Endothelial cell of umbilical vein (primary cell): ENCODE results near the gene PTGFRN. TPM values are rescaled to one million over a fixed set of nuclear protein-coding genes. Genes with fewer than 3 reads are reported as not detected.
A peak's percentile ranks its signal among the peaks of the same experiment; 100 is the strongest.

Experiments used
- BruUV-seq: library from RNA; stranded (reverse); fragments of 400-500 nt; replicated peaks from 2 replicates; lab custom pipeline; 2021; lab: Mats Ljungman, UMichigan
- CTCF ChIA-PET: fragments of 300-600, 350-600 bp; sonication (Branson Sonifier 250); formaldehyde crosslinking; loops from one replicate; lab custom pipeline; 2021; ENCODE audit warnings: antibody characterized with exemption, inconsistent platforms; lab: Charles Lee
- POLR2A ChIA-PET: fragments of 300-600, 350-600 bp; sonication (Branson Sonifier 250); formaldehyde crosslinking; loops from one replicate; lab custom pipeline; 2021; ENCODE audit warnings: antibody characterized with exemption, inconsistent platforms; lab: Charles Lee
- DNase-seq: peaks from one replicate; pipeline ENCODE4 v3.0.0-alpha.2; 2011; ENCODE audit warnings: low read depth, low spot score
- FAIRE-seq: peaks from 2 replicates; lab custom pipeline; 2011; peaks lifted over from hg19 to GRCh38; lab: Jason Lieb, UNC
- H2AFZ ChIP-seq: 2 replicates; pipeline ENCODE4 v1.6.0; 2012; ENCODE audit warnings: low read depth, low read length, control low read depth, inconsistent platforms
- H3K27ac ChIP-seq: 2 replicates; pipeline ENCODE4 v1.5.1; 2011; ENCODE audit warnings: low read depth, mild to moderate bottlenecking, control low read depth, low read length, moderate library complexity; ENCODE audit not compliant: insufficient read depth
- H3K27me3 ChIP-seq, 2 experiments: 2 replicates each; pipeline versions ENCODE4 v1.6.0 to v1.6.1; 2011; ENCODE audit warnings: low read length in 2 of 2, mixed read lengths in 1 of 2; ENCODE audit not compliant: control insufficient read depth in 2 of 2, insufficient read depth in 2 of 2
- H3K36me3 ChIP-seq, 2 experiments: 2 replicates in 1 of 2; 3 replicates in 1 of 2; pipeline ENCODE4 v1.5.1; 2011; ENCODE audit warnings: low read length in 2 of 2, mild to moderate bottlenecking in 1 of 2, moderate library complexity in 1 of 2; ENCODE audit not compliant: control insufficient read depth in 2 of 2, insufficient read depth in 2 of 2; ENCODE audit errors: extremely low read depth in 1 of 2
- H3K4me1 ChIP-seq: 3 replicates; pipeline ENCODE4 v1.5.1; 2011; ENCODE audit warnings: mild to moderate bottlenecking, low read length; ENCODE audit not compliant: control insufficient read depth, insufficient read depth; ENCODE audit errors: extremely low read depth
- H3K4me2 ChIP-seq: 2 replicates; pipeline ENCODE4 v1.6.1; 2011; ENCODE audit warnings: low read length, control low read depth, mixed read lengths; ENCODE audit not compliant: insufficient read depth
- H3K4me3 ChIP-seq, 3 experiments: fragments of 200-600 bp in 1 of 3; sonication (generic), shearing (Covaris generic) in 1 of 3; replicated peaks in 1 of 3; 2 replicates each; pipeline ENCODE4 v1.5.1; 2011 to 2016; ENCODE audit warnings: control low read depth in 3 of 3, low read length in 3 of 3, mild to moderate bottlenecking in 2 of 3, inconsistent platforms in 1 of 3, low read depth in 1 of 3, moderate library complexity in 1 of 3; ENCODE audit not compliant: insufficient read depth in 1 of 3
- H3K79me2 ChIP-seq: 2 replicates; pipeline ENCODE4 v1.6.0; 2012; ENCODE audit warnings: low read length, inconsistent platforms; ENCODE audit not compliant: control insufficient read depth, insufficient read depth
- H3K9ac ChIP-seq: replicated peaks from 2 replicates; pipeline ENCODE3; 2011; ENCODE audit warnings: low read length, control low read depth; ENCODE audit not compliant: insufficient read depth; ENCODE audit errors: extremely low read depth
- H3K9me1 ChIP-seq: replicated peaks from 3 replicates; pipeline ENCODE4 v1.6.0; 2011; ENCODE audit warnings: mild to moderate bottlenecking, low read length; ENCODE audit not compliant: control insufficient read depth, insufficient read depth; ENCODE audit errors: extremely low read depth
- H3K9me3 ChIP-seq: replicated peaks from 2 replicates; pipeline ENCODE4 v1.5.1; 2012; ENCODE audit warnings: low read length, inconsistent platforms; ENCODE audit not compliant: control insufficient read depth, insufficient read depth
- H4K20me1 ChIP-seq: replicated peaks from 2 replicates; pipeline ENCODE3; 2011; ENCODE audit warnings: mild to moderate bottlenecking, low read length; ENCODE audit not compliant: control insufficient read depth, insufficient read depth; ENCODE audit errors: extremely low read depth
- FOS ChIP-seq: IDR thresholded peaks from 2 replicates; pipeline ENCODE4 v1.6.1; 2011; ENCODE audit warnings: mild to moderate bottlenecking, low read length, moderate library complexity, borderline replicate concordance; ENCODE audit not compliant: insufficient read depth
- GATA2 ChIP-seq: IDR thresholded peaks from 2 replicates; pipeline ENCODE4 v1.7.0; 2011; ENCODE audit warnings: low read depth, mild to moderate bottlenecking, moderate library complexity, mixed read lengths, low read length; ENCODE audit not compliant: insufficient read length, insufficient read depth
- JUN ChIP-seq: IDR thresholded peaks from 2 replicates; pipeline ENCODE4 v1.6.1; 2011; ENCODE audit warnings: borderline replicate concordance, low read depth; ENCODE audit not compliant: insufficient read length, insufficient read depth
- MAX ChIP-seq: IDR thresholded peaks from 2 replicates; pipeline ENCODE4 v1.6.1; 2011; ENCODE audit not compliant: insufficient read depth, insufficient read length
- MYC ChIP-seq: IDR thresholded peaks from one replicate; pipeline ENCODE4 v1.6.1; 2011; ENCODE audit warnings: mild to moderate bottlenecking, low read depth, low read length
- POLR2A ChIP-seq: IDR thresholded peaks from 2 replicates; pipeline ENCODE4 v1.6.1; 2012; ENCODE audit warnings: low read depth, mild to moderate bottlenecking, control low read depth, low read length
- dilution Hi-C: fragments of 300-500 bp; cut with MboI; formaldehyde crosslinking; loops from one replicate; pipeline ENCODE4 v1.15.0; 2019; ENCODE audit warnings: low sequenced_read_pairs; ENCODE audit not compliant: extremely low pct_ligation_motif_present
- intact Hi-C: fragments of 100-400 bp; cut with micrococcal nuclease; formaldehyde crosslinking; loops from one replicate; pipeline ENCODE4 v1.10.0; 2022
- polyA plus RNA-seq, 4 experiments: library from polyadenylated mRNA; depleted of rRNA in 3 of 4; stranded (reverse) in 3 of 4; unstranded in 1 of 4; fragments of >200 nt; gene quantifications; 2 replicates each; pipeline versions ENCODE4 v1.2.1 to v1.2.3, GENCODE V29; 2011 to 2012; ENCODE audit warnings: missing spikeins in 1 of 4
- total RNA-seq: library from RNA; stranded (reverse); gene quantifications from 2 replicates; pipeline ENCODE4 v1.2.3, GENCODE V29; 2021

The PTGFRN gene
- total and polyA plus RNA-seq, 2 donors (not counting 3 experiments of a cell fraction or from before 2014, with no cell fraction given), result 39.6 to 60.7 TPM

DNA sequence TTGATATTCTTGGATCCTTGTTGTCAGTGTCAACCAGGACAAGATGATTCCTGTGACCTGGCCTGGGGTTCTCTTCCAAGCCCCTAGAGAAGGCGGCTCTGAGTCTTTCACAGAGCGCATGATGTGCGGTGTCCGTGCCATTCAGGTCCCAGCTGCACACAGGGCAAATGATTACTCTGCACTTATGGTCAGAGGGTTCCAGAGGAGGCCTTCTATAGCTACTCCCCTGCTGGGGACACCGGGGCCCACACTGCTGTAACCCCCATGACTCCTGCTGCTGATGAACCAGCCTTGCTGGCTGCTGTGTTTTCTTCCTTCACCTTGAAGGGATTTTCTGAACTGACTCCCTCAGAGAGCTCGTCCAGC, 1.5 kb downstream of the PTGFRN start:
- BruUV-seq, result TSS peak; percentile 39
- no peaks in the 10 kb centered on the region for H3K79me2 ChIP-seq
- FAIRE-seq (no peak), DNase-seq (no peak)
- ChIA-PET POLR2A (interaction anchor here (0.5 kb wide), 1 partner anchor 50 kb away, joined by 4 read pairs; no protein-coding TSS in a partner anchor), CTCF (interaction anchor here (0.9 to 1.8 kb wide), 3 partner anchors 25 to 174 kb away, joined by 3 to 5 read pairs (median 3); partner anchors contain the start of gene TTF2)
- no peak overlapping the region for H3K27ac ChIP-seq
- no peak for TF ChIP-seq MAX
- TF ChIP-seq POLR2A, result no peak
- TF ChIP-seq MYC, result no peak
- intact Hi-C loops (loop anchor here (2.0 kb wide), 1 partner anchor 146 kb away; no protein-coding TSS in a partner anchor), dilution Hi-C loops (no loop called here)
- no peak overlapping the region for H3K9ac ChIP-seq
- H3K36me3 ChIP-seq, result no peaks in the 10 kb centered on the region
- no peaks in the 10 kb centered on the region for H3K9me1 ChIP-seq
- peak overlapping the region; percentile 84 for H2AFZ ChIP-seq
- H3K4me2 ChIP-seq, result no peak overlapping the region
- H3K27me3 ChIP-seq, result no peaks in the 10 kb centered on the region
- no peaks in the 10 kb centered on the region for H3K4me1 ChIP-seq
- no peaks in the 10 kb centered on the region for H3K9me3 ChIP-seq
- H3K4me3 ChIP-seq, result peak overlapping the region in 1 of 3 experiments; percentile 56
- no peaks in the 10 kb centered on the region for H4K20me1 ChIP-seq

GRCh38 chr1:116911779-116912469, 2.2 kb downstream of the PTGFRN start:
- TF ChIP-seq FOS (no peak), JUN (no peak), GATA2 (no peak)
- POLR2A ChIA-PET, result interaction anchor here (0.5 kb wide), 1 partner anchor 51 kb away, joined by 4 read pairs; no protein-coding TSS in a partner anchor
- Histone ChIP-seq H3K4me3 (no peak overlapping the region), H4K20me1 (no peaks in the 10 kb centered on the region), H3K27ac (no peak overlapping the region), H3K9ac (no peak overlapping the region), H3K36me3 (no peaks in the 10 kb centered on the region), H3K79me2 (no peaks in the 10 kb centered on the region), H3K27me3 (no peaks in the 10 kb centered on the region), H2AFZ (no peak overlapping the region), H3K4me1 (peaks cover 4% of the 10 kb centered on the region), H3K9me3 (no peaks in the 10 kb centered on the region), H3K4me2 (no peak overlapping the region), H3K9me1 (no peaks in the 10 kb centered on the region)
- CTCF ChIA-PET, result interaction anchor here (1.1 to 1.8 kb wide), 3 partner anchors 8 to 174 kb away, joined by 3 to 5 read pairs (median 3); partner anchors contain the start of gene TTF2
- dilution Hi-C loops, result no loop called here
- DNase-seq (no peak), FAIRE-seq (no peak)
- no TSS peak for BruUV-seq
- intact Hi-C loops, result loop anchor here (2.0 kb wide), 1 partner anchor 145 kb away; no protein-coding TSS in a partner anchor
